Mononuclear cell (primary cell): Measurements from ENCODE around the gene FBXO42. TPM values are rescaled to one million over a fixed set of nuclear protein-coding genes. Genes with fewer than 3 reads are reported as not detected.
"Not testable (repeated sequence)": the region's sequence is repeated elsewhere in the genome, so short reads cannot be mapped to it uniquely, and the experiment has no call there.

Source experiments
- H3K27me3 ChIP-seq: 2 replicates; pipeline ENCODE4 v1.6.0; 2011; ENCODE audit warnings: low read length, control low read depth; ENCODE audit not compliant: insufficient read depth
- H3K4me1 ChIP-seq: 2 replicates; pipeline ENCODE4 v1.5.1; 2011; ENCODE audit warnings: mild to moderate bottlenecking, low read length, control low read depth; ENCODE audit not compliant: insufficient read depth
- H3K4me3 ChIP-seq: 2 replicates; pipeline ENCODE4 v1.5.1; 2011; ENCODE audit warnings: mild to moderate bottlenecking, low read length, moderate library complexity
- H3K9me3 ChIP-seq: 2 replicates; pipeline ENCODE4 v1.5.1; 2011; ENCODE audit warnings: low read depth, mild to moderate bottlenecking, control low read depth, low read length
- total RNA-seq: library from RNA; depleted of rRNA; stranded (reverse); fragments of >200 nt; gene quantifications from one replicate; pipeline ENCODE4 v1.2.3, GENCODE V29; 2012

FBXO42 gene
- total RNA-seq, 1 donor, result 25.6 TPM

DNA sequence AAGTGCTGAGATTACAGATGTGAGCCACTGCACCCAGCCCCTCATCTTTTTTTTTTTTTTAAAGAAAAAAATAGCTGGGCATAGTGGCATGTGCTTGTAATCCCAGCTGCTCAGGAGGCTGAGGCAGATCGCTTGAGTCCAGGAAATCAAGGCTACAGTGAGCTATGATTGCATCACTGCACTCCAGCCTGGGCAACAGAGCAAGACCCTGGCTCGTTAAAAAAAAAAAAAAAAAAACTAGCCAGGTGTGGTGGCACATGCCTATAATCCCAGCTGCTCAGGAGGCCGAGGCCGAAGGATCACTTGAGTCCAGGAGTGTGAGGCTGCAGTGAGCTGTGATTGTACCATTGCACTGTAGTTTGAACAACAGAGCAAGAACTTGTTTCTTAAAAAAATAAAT, 28.6 kb upstream of the FBXO42 start:
- Histone ChIP-seq H3K4me3 (no peak overlapping the region), H3K4me1 (peaks cover 28% of the 10 kb centered on the region), H3K27me3 (no peaks in the 10 kb centered on the region), H3K9me3 (no peaks in the 10 kb centered on the region)

- H3K4me3 ChIP-seq, result no peak overlapping the region
- H3K9me3 ChIP-seq, result no peaks in the 10 kb centered on the region
- H3K4me1 ChIP-seq, result peaks cover 32% of the 10 kb centered on the region
- no peaks in the 10 kb centered on the region for H3K27me3 ChIP-seq
Measured at GRCh38 chr1:16378443-16378842, 26.2 kb upstream of the FBXO42 start.

- peaks cover 42% of the 10 kb centered on the region for H3K4me1 ChIP-seq
- H3K27me3 ChIP-seq, result no peaks in the 10 kb centered on the region
- H3K9me3 ChIP-seq, result no peaks in the 10 kb centered on the region
- H3K4me3 ChIP-seq, result no peak overlapping the region
Measured at GRCh38 chr1:16376971-16377370, 24.7 kb upstream of the FBXO42 start.

GRCh38 chr1:16375521-16376340, 23.5 kb upstream of the FBXO42 start:
- no peak overlapping the region for H3K4me3 ChIP-seq
- no peaks in the 10 kb centered on the region for H3K9me3 ChIP-seq
- peaks cover 54% of the 10 kb centered on the region for H3K4me1 ChIP-seq
- H3K27me3 ChIP-seq, result no peaks in the 10 kb centered on the region

GRCh38 chr1:16374266-16374665, 22.0 kb upstream of the FBXO42 start:
- H3K4me1 ChIP-seq, result peaks cover 68% of the 10 kb centered on the region
- no peaks in the 10 kb centered on the region for H3K27me3 ChIP-seq
- H3K9me3 ChIP-seq, result no peaks in the 10 kb centered on the region
- no peak overlapping the region for H3K4me3 ChIP-seq

- Histone ChIP-seq H3K27me3 (no peaks in the 10 kb centered on the region), H3K4me3 (no peak overlapping the region), H3K9me3 (no peaks in the 10 kb centered on the region), H3K4me1 (peaks cover 84% of the 10 kb centered on the region)
Measured at GRCh38 chr1:16372535-16373285, 20.4 kb upstream of the FBXO42 start.

- Histone ChIP-seq H3K27me3 (no peaks in the 10 kb centered on the region), H3K9me3 (no peaks in the 10 kb centered on the region), H3K4me1 (peaks cover 80% of the 10 kb centered on the region), H3K4me3 (no peak overlapping the region)
Measured at GRCh38 chr1:16371725-16372124, 19.4 kb upstream of the FBXO42 start.

GRCh38 chr1:16369821-16370220, 17.5 kb upstream of the FBXO42 start:
- Histone ChIP-seq H3K4me1 (peaks cover 82% of the 10 kb centered on the region), H3K9me3 (no peaks in the 10 kb centered on the region), H3K4me3 (no peak overlapping the region), H3K27me3 (no peaks in the 10 kb centered on the region)

- Histone ChIP-seq H3K4me3 (peak overlapping the region; percentile 85), H3K9me3 (no peaks in the 10 kb centered on the region), H3K4me1 (peaks cover 84% of the 10 kb centered on the region), H3K27me3 (no peaks in the 10 kb centered on the region)
Measured at GRCh38 chr1:16367968-16368890, 15.9 kb upstream of the FBXO42 start.

- peaks cover 78% of the 10 kb centered on the region for H3K4me1 ChIP-seq
- H3K9me3 ChIP-seq, result no peaks in the 10 kb centered on the region
- H3K4me3 ChIP-seq, result peak overlapping the region; percentile 85
- no peaks in the 10 kb centered on the region for H3K27me3 ChIP-seq
Measured at GRCh38 chr1:16367258-16367967, 15.1 kb upstream of the FBXO42 start.

GRCh38 chr1:16366722-16367257, 14.5 kb upstream of the FBXO42 start, which contains the start of gene SZRD1:
Gene SZRD1, plus strand, starts transcription at chr1:16367242. Its CDS starts 16 bp downstream, at chr1:16367258.
- Histone ChIP-seq H3K4me1 (peaks cover 72% of the 10 kb centered on the region), H3K4me3 (peak within 1 kb of the TSS; percentile 85), H3K27me3 (no peaks in the 10 kb centered on the region), H3K9me3 (no peaks in the 10 kb centered on the region)

DNA sequence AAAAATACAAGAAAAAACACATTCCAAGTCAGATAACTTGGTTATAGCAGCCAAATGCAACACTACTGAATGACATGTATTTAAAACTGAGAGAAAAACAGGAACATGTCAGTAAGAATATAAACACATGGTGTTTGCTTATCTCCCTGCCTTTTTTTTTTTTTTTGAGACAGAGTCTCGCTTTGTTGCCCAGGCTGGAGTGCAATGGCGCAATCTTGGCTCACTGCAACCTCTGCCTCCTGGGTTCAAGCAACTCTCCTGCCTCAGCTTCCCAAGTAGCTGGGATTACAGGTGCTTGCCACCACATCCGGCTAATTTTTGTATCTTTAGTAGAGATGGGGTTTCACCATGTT, 12.8 kb upstream of the FBXO42 start:
- H3K4me3 ChIP-seq, H3K27me3 ChIP-seq, H3K9me3 ChIP-seq: not testable (repeated sequence)
- H3K4me1 ChIP-seq, result peaks cover 56% of the 10 kb centered on the region

DNA sequence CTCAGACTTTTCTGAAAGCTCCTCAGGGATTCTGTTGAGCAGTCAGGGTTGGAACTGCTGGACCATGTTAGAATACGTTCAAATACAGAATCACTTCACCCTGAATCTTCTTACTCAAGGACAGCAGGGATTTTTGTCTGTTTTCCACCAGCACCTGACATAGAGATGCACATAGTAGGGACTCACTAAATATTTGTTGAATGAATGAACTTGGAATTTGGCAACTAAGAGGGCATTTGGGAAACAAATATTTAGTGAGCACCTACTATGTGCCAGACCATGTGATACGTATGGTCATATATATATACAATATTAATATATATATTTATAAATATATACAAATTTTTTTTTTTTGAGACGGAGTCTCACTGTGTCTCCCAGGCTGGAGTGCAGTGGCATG, 4.6 kb upstream of the FBXO42 start:
- no peaks in the 10 kb centered on the region for H3K27me3 ChIP-seq
- H3K4me3 ChIP-seq, result no peak overlapping the region
- H3K9me3 ChIP-seq, result no peaks in the 10 kb centered on the region
- H3K4me1 ChIP-seq, result peaks cover 12% of the 10 kb centered on the region

- no peaks in the 10 kb centered on the region for H3K27me3 ChIP-seq
- H3K4me1 ChIP-seq, result peaks cover 28% of the 10 kb centered on the region
- no peaks in the 10 kb centered on the region for H3K9me3 ChIP-seq
- H3K4me3 ChIP-seq, result no peak overlapping the region
Measured at GRCh38 chr1:16354619-16355018, 2.3 kb upstream of the FBXO42 start.
